ENCODE measurements around the gene ACOT8. TPM values are rescaled to one million over a fixed set of nuclear protein-coding genes. Genes with fewer than 3 reads are reported as not detected.

Gene ACOT8
- total RNA-seq, 1 donor from 2014 or later, result 33.8 TPM

DNA sequence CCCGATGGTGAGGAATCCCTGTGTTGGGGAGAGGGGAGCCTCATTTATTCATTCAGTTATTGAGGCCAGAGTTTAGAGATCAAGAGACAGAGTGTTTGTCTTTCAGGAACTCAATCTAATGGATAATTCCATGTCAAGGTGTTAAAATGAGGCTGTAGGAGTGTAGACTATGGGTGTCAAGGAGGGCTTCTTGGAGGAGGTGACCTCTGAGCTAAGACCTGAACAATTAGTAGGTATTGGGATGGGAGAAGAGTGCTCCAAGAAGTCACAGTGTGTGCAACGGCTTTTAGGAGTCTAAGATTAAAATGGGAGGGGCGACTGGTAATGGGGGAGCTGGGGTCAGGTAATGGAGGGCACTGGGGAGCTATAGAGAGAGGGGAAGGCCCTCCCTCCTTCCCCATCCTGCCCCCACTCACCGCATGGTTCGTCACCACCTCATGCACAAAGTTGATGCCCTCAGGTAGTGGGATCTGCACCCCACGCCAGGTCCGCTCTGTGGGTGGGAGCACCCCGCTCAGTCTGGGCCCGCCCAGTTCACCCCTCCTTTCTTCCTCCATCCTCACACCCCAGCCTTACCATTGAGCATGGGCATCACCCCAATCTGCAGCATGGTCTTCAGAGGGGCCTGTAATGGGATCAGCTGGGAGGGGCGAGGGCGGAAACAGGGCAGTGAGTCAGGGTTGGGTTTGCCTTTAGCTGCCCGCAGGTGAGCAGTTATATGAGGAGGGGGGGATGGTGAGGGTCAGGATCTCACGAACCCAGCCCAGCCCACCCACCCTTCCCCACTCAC is 42.0 kb upstream of the ACOT8 start:
- Mint-ChIP-seq H3K4me1 (ENCODE audit: low read depth, unreplicated experiment) (peaks cover 5% of the 10 kb centered on the region), H3K9me3 (ENCODE audit: unreplicated experiment) (no peaks in the 10 kb centered on the region), H3K27me3 (ENCODE audit: unreplicated experiment) (peaks cover 8% of the 10 kb centered on the region), H3K4me3 (ENCODE audit: unreplicated experiment) (no peak overlapping the region), H3K27ac (ENCODE audit: unreplicated experiment) (no peak overlapping the region), H3K36me3 (ENCODE audit: unreplicated experiment) (no peaks in the 10 kb centered on the region)
- TF ChIP-seq, protein P1, sequence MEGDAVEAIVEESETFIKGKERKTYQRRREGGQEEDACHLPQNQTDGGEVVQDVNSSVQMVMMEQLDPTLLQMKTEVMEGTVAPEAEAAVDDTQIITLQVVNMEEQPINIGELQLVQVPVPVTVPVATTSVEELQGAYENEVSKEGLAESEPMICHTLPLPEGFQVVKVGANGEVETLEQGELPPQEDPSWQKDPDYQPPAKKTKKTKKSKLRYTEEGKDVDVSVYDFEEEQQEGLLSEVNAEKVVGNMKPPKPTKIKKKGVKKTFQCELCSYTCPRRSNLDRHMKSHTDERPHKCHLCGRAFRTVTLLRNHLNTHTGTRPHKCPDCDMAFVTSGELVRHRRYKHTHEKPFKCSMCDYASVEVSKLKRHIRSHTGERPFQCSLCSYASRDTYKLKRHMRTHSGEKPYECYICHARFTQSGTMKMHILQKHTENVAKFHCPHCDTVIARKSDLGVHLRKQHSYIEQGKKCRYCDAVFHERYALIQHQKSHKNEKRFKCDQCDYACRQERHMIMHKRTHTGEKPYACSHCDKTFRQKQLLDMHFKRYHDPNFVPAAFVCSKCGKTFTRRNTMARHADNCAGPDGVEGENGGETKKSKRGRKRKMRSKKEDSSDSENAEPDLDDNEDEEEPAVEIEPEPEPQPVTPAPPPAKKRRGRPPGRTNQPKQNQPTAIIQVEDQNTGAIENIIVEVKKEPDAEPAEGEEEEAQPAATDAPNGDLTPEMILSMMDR (IDR thresholded peaks at IDR 0.05; ENCODE audit: partially characterized antibody, unreplicated experiment), result no peak
- DNase-seq, result no peak

DNA sequence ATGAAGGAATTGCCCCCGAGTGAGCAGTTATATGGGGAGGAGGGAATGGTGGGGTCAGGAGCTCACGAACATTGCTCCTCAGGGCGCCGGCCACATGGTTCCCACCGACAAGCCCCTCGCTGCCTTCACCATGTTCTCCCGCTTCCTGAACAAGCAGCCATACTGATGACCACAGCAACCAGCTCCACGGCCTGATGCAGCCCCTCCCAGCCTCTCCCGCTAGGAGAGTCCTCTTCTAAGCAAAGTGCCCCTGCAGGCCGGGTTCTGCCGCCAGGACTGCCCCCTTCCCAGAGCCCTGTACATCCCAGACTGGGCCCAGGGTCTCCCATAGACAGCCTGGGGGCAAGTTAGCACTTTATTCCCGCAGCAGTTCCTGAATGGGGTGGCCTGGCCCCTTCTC is 41.1 kb upstream of the ACOT8 start:
- no peaks in the 10 kb centered on the region for H3K9me3 Mint-ChIP-seq (ENCODE audit: unreplicated experiment)
- no peak overlapping the region for H3K4me3 Mint-ChIP-seq (ENCODE audit: unreplicated experiment)
- H3K36me3 Mint-ChIP-seq (ENCODE audit: unreplicated experiment), result no peaks in the 10 kb centered on the region
- DNase-seq, result no peak
- H3K27ac Mint-ChIP-seq (ENCODE audit: unreplicated experiment), result no peak overlapping the region
- H3K4me1 Mint-ChIP-seq (ENCODE audit: low read depth, unreplicated experiment), result peaks cover 5% of the 10 kb centered on the region
- H3K27me3 Mint-ChIP-seq (ENCODE audit: unreplicated experiment), result peaks cover 8% of the 10 kb centered on the region
- TF ChIP-seq, protein P1 (IDR thresholded peaks at IDR 0.05; ENCODE audit: partially characterized antibody, unreplicated experiment), result no peak

DNA sequence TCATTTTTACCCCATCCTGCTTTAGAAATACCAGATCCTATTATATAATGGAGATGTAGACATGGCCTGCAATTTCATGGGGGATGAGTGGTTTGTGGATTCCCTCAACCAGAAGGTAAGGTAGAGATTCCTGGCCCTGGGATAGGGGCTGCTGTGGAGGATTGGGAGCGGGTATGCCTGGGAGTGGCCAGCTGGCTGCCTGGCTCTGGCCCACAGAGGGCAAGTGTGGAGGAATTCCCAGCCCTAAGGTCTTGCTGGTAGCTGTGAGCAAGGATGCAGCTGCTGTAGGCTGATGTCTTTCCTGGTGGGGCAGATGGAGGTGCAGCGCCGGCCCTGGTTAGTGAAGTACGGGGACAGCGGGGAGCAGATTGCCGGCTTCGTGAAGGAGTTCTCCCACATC is 40.5 kb upstream of the ACOT8 start:
- Mint-ChIP-seq H3K27me3 (ENCODE audit: unreplicated experiment) (peaks cover 8% of the 10 kb centered on the region), H3K9me3 (ENCODE audit: unreplicated experiment) (no peaks in the 10 kb centered on the region), H3K27ac (ENCODE audit: unreplicated experiment) (no peak overlapping the region), H3K4me1 (ENCODE audit: low read depth, unreplicated experiment) (peaks cover 5% of the 10 kb centered on the region), H3K36me3 (ENCODE audit: unreplicated experiment) (no peaks in the 10 kb centered on the region), H3K4me3 (ENCODE audit: unreplicated experiment) (no peak overlapping the region)
- DNase-seq, result no peak
- TF ChIP-seq, protein P1 (IDR thresholded peaks at IDR 0.05; ENCODE audit: partially characterized antibody, unreplicated experiment), result no peak

DNA sequence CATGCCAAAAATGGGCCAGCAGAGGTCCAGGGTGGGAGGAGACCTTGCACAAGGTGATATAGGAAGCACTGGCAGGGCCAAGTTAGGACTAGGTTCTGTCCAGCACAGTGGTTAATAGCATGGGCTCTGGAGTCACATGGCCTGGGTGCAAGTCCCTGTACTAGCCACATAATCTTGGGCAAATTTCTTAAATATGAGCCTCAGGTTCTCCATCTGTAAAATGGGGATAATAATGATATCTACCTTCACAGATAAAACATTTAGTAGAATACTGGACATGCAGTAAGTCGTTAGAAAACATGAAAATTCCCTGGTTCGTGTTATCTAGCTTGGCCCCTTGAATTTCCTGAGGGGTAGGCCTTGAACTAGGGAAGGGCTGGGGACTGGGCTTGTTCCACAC is 40.1 kb upstream of the ACOT8 start:
- DNase-seq, result no peak
- no peaks in the 10 kb centered on the region for H3K36me3 Mint-ChIP-seq (ENCODE audit: unreplicated experiment)
- peaks cover 11% of the 10 kb centered on the region for H3K27me3 Mint-ChIP-seq (ENCODE audit: unreplicated experiment)
- TF ChIP-seq, protein P1 (IDR thresholded peaks at IDR 0.05; ENCODE audit: partially characterized antibody, unreplicated experiment), result no peak
- H3K9me3 Mint-ChIP-seq (ENCODE audit: unreplicated experiment), result peaks cover 3% of the 10 kb centered on the region
- peaks cover 8% of the 10 kb centered on the region for H3K4me1 Mint-ChIP-seq (ENCODE audit: low read depth, unreplicated experiment)
- no peak overlapping the region for H3K4me3 Mint-ChIP-seq (ENCODE audit: unreplicated experiment)
- H3K27ac Mint-ChIP-seq (ENCODE audit: unreplicated experiment), result no peak overlapping the region

DNA sequence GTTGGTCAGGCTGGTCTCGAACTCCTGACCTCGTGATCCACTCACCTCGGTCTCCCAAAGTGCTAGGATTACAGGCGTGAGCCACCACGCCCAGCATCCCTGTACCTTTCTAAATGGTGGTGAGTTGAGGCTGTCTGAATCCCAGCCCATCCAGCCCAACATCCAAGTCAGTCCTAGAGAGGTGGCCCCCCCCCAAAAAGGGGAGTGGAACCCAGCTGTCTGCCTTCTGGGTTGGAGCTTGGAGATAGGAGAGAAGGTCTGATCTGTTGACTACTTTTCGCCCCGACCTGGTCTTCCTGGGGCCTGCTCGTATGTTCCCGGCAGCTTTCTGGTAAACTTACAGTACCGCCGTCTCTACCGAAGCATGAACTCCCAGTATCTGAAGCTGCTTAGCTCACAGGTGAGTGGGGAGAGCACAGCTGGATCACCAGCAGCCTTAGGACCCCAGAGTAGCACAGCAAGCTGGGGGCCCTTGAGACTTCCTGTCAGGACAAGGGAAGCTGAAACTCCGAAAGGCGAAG is 39.5 kb upstream of the ACOT8 start:
- peaks cover 7% of the 10 kb centered on the region for H3K9me3 Mint-ChIP-seq (ENCODE audit: unreplicated experiment)
- no peak overlapping the region for H3K27ac Mint-ChIP-seq (ENCODE audit: unreplicated experiment)
- peaks cover 8% of the 10 kb centered on the region for H3K4me1 Mint-ChIP-seq (ENCODE audit: low read depth, unreplicated experiment)
- TF ChIP-seq, protein P1 (IDR thresholded peaks at IDR 0.05; ENCODE audit: partially characterized antibody, unreplicated experiment), result no peak
- no peak overlapping the region for H3K4me3 Mint-ChIP-seq (ENCODE audit: unreplicated experiment)
- H3K36me3 Mint-ChIP-seq (ENCODE audit: unreplicated experiment), result no peaks in the 10 kb centered on the region
- DNase-seq, result no peak
- H3K27me3 Mint-ChIP-seq (ENCODE audit: unreplicated experiment), result peaks cover 13% of the 10 kb centered on the region
